ENCODE data around the gene SSR2.

DNA sequence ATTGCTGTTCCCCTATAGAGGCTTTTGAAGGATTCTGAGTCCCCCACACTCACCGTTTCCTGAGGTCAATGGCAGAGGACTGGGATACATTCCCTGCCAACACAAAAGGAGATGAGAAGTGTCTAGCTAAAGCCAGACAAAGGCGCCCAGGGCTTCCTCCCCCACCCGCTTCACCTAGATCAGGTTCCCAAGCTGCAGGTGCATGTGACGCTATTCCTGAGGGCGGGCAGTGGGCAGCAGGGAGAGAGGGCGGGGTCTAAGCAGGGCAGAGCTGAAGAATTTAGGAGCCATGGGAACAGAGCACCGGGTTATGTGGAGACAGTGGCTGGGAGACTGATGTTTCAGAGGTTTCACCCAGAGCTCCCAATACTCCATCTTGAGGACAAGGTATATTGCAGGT lies 36.4 kb downstream of the SSR2 start:
- TF ChIP-seq POLR2AphosphoS5 (IDR thresholded peaks at IDR 0.05; ENCODE audit: low read depth, low read length) (no peak), POLR2A (IDR thresholded peaks at IDR 0.05; ENCODE audit: low read depth, low read length) (no peak)
